Activated naive CD4-positive, alpha-beta T cell treated with anti-CD3 and anti-CD28 coated beads for 36 hours (primary cell): ENCODE results near the gene RNF115. TPM values are rescaled to one million over a fixed set of nuclear protein-coding genes. Genes with fewer than 3 reads are reported as not detected.
"Not testable (repeated sequence)": the region's sequence is repeated elsewhere in the genome, so short reads cannot be mapped to it uniquely, and the experiment has no call there.

Source experiments
- CTCF ChIA-PET: fragments of 350-600 bp; sonication (Branson Sonifier 250); formaldehyde crosslinking; loops from one replicate; lab custom pipeline; 2021; ENCODE audit warnings: antibody characterized with exemption; lab: Charles Lee
- DNase-seq: peaks from one replicate; pipeline ENCODE4 v3.0.0-alpha.2; 2020
- H3K27ac Mint-ChIP-seq: one replicate; pipeline ENCODE4 v1.8.0; 2021; ENCODE audit warnings: mild to moderate bottlenecking, mixed read lengths
- H3K27me3 Mint-ChIP-seq: one replicate; pipeline ENCODE4 v1.8.0; 2021; ENCODE audit warnings: low read depth, mixed read lengths
- H3K36me3 Mint-ChIP-seq: one replicate; pipeline ENCODE4 v1.8.0; 2021; ENCODE audit warnings: low read depth, mixed read lengths
- H3K4me1 Mint-ChIP-seq: one replicate; pipeline ENCODE4 v1.8.0; 2021; ENCODE audit warnings: low read depth, mixed read lengths
- H3K4me3 Mint-ChIP-seq: one replicate; pipeline ENCODE4 v1.8.0; 2021; ENCODE audit warnings: mild to moderate bottlenecking, moderate library complexity, mixed read lengths
- H3K9me3 Mint-ChIP-seq: one replicate; pipeline ENCODE4 v1.8.0; 2021; ENCODE audit warnings: mixed read lengths
- intact Hi-C: fragments of 100-400 bp; cut with micrococcal nuclease; formaldehyde crosslinking; loops from one replicate; pipeline ENCODE4 v1.15.1; 2023
- total RNA-seq, 2 experiments: library from RNA; stranded (reverse); gene quantifications; one replicate each; pipeline ENCODE4 v1.2.3, GENCODE V29; 2021

The RNF115 gene
- total RNA-seq, 2 experiments from 2014 or later = 7.5 to 8.0 TPM

GRCh38 chr1:145824499-145824842, 576 bp upstream of the RNF115 start:
- peak overlapping the region; percentile 95 for H3K4me3 Mint-ChIP-seq
- H3K9me3 Mint-ChIP-seq = peaks cover under 1% of the 10 kb centered on the region
- CTCF ChIA-PET = interaction anchor here (1.1 to 1.2 kb wide), 2 partner anchors 21 to 140 kb away, joined by 4 to 6 read pairs; partner anchors contain the start of genes ANKRD34A, NUDT17 and POLR3GL
- DNase-seq = no peak
- peaks cover 28% of the 10 kb centered on the region for H3K36me3 Mint-ChIP-seq
- no peaks in the 10 kb centered on the region for H3K27me3 Mint-ChIP-seq
- peak overlapping the region; percentile 95 for H3K27ac Mint-ChIP-seq
- intact Hi-C loops = no loop called here
- H3K4me1 Mint-ChIP-seq = peaks cover 49% of the 10 kb centered on the region

DNA sequence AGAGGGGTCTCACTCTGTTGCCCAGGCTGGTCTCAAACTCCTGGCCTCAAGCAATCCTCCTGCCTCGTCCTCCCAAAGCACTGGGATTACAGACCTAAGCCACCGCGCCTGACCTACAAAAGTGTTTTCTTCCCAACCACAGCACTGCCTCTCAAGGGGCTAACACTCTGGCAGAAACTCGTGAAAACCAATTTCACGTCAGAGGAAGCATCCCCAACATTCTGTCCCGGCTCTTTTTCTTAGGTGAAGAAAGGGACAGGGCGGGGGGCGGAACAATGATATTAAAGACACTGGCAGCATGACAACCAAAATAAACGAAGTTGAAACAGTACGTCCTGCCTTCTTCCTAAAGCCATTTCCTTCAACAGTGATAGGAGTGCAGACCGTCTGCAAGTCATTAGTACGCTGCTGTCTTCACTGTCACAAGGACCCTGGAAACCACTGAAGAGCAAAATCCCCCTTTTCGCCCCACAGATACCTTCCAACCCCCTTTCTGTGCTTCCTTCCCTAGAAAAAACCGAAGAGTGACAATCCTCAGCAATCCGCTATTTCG, 1.0 kb downstream of the RNF115 start:
- Mint-ChIP-seq H3K4me1 (peaks cover 36% of the 10 kb centered on the region), H3K36me3 (peaks cover 19% of the 10 kb centered on the region)
- DNase-seq, CTCF ChIA-PET, intact Hi-C loops, H3K27ac Mint-ChIP-seq, H3K9me3 Mint-ChIP-seq, H3K27me3 Mint-ChIP-seq, H3K4me3 Mint-ChIP-seq: not testable (repeated sequence)

- peaks cover 17% of the 10 kb centered on the region for H3K4me1 Mint-ChIP-seq
- not testable (repeated sequence) for H3K27ac Mint-ChIP-seq
These were observed 5.8 kb downstream of the RNF115 start for GRCh38 chr1:145818095-145818494.

DNA sequence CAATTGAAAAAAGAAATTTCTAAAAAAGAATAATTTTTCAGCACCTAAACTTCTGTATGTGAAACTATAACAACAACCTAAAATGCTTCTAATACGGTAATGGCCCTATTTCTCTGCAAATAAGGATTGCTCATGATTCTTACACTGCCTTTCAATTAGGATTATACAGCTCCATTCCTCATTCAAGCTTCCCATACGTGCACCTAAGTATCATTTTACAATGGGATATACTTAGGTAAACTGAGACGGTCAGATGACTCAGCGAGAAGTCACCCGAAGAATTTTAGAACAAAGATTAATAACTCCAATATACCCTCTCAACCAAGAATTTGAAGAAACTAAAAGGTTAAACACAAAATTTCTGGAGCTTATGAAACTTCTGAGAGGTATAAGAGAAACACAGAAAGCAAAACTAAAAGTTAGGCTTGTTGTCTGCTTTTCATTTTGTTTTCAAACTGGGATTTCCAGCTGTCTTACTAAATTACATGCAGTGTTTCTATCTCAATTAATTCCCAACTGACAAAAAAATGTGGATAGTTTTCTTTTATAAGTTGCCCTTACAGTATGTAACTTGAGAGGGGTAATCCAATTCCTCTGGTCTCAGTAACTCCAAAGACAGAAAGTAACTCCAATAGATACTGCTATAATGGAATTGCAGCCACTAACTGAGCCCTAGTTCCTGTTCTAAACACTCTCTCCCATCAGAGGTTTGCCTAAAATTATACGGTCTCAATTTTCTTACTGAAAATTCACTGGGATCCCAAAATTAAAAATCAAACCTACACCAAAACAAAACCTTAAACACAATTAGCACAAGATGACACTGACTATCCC, 10.7 kb downstream of the RNF115 start:
- H3K4me3 Mint-ChIP-seq, H3K9me3 Mint-ChIP-seq, DNase-seq, CTCF ChIA-PET, H3K27ac Mint-ChIP-seq, H3K27me3 Mint-ChIP-seq, H3K4me1 Mint-ChIP-seq, H3K36me3 Mint-ChIP-seq, intact Hi-C loops: not testable (repeated sequence)

More at GRCh38 chr1:145818095-145818494, 5.8 kb downstream of the RNF115 start:
- DNase-seq, H3K27me3 Mint-ChIP-seq, H3K36me3 Mint-ChIP-seq, H3K9me3 Mint-ChIP-seq, intact Hi-C loops, CTCF ChIA-PET, H3K4me3 Mint-ChIP-seq: not testable (repeated sequence)

GRCh38 chr1:145806844-145807243, 17.1 kb downstream of the RNF115 start:
- H3K4me3 Mint-ChIP-seq = no peak overlapping the region
- CTCF ChIA-PET = interaction anchor here (0.6 to 1.5 kb wide), 3 partner anchors 24 to 205 kb away, joined by 3 to 4 read pairs (median 4); no protein-coding TSS in a partner anchor
- peaks cover 29% of the 10 kb centered on the region for H3K4me1 Mint-ChIP-seq

DNA sequence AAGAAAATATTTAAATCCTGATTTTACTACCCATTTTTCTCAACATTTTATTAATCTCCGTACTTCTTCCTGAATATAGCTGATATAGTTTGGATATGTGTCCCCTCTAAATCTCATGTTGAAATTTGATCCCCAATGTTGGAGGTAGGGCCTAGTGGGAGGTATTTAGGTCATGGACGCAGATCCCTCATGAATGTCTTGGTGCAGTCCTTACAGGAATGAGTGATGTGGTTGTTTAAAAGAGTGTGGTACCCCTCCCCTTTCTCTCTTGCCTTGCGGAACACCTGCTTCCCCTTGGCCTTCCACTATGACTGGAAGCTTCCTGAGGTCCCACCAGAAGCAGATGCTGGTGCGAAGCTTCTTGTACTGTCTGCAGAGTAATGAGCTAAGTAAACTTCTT, 17.5 kb downstream of the RNF115 start:
- no peaks in the 10 kb centered on the region for H3K9me3 Mint-ChIP-seq
- DNase-seq = no peak
- H3K4me3 Mint-ChIP-seq = no peak overlapping the region
- CTCF ChIA-PET = interaction anchor here (0.6 to 1.5 kb wide), 4 partner anchors 21 to 206 kb away, joined by 3 to 4 read pairs (median 4); no protein-coding TSS in a partner anchor
- no peaks in the 10 kb centered on the region for H3K36me3 Mint-ChIP-seq
- intact Hi-C loops = no loop called here
- no peak overlapping the region for H3K27ac Mint-ChIP-seq
- H3K4me1 Mint-ChIP-seq = peaks cover 30% of the 10 kb centered on the region
- H3K27me3 Mint-ChIP-seq = no peaks in the 10 kb centered on the region

More at GRCh38 chr1:145806844-145807243, 17.1 kb downstream of the RNF115 start:
- no peaks in the 10 kb centered on the region for H3K27me3 Mint-ChIP-seq
- no peak overlapping the region for H3K27ac Mint-ChIP-seq
- intact Hi-C loops = no loop called here
- no peaks in the 10 kb centered on the region for H3K36me3 Mint-ChIP-seq
- DNase-seq = no peak
- H3K9me3 Mint-ChIP-seq = no peaks in the 10 kb centered on the region

DNA sequence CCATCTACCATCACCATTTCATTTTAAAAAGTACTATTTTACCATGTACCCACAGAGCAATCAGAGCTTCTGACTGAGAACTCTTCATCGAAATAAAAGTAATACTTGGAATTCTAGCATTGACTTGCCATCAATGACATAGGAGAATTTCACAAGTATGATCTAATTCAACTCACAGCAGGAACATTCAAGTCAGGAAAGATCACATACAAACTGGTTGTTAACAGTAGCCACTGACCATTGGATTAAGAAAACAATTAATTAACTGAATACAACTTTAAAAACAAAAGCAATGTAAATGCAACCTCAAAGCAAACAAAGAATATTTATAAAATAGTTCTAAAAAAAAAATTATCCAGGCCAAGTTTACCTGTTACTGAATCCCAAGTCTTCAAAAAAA, 18.8 kb downstream of the RNF115 start:
- Mint-ChIP-seq H3K9me3 (no peaks in the 10 kb centered on the region), H3K36me3 (no peaks in the 10 kb centered on the region), H3K4me3 (no peak overlapping the region), H3K4me1 (peaks cover 30% of the 10 kb centered on the region), H3K27me3 (no peaks in the 10 kb centered on the region), H3K27ac (no peak overlapping the region)
- CTCF ChIA-PET = interaction anchor here (1.1 kb wide), 1 partner anchor 19 kb away, joined by 3 read pairs; no protein-coding TSS in a partner anchor
- intact Hi-C loops = no loop called here
- DNase-seq = no peak

- Mint-ChIP-seq H3K9me3 (no peaks in the 10 kb centered on the region), H3K4me3 (no peak overlapping the region), H3K4me1 (peaks cover 33% of the 10 kb centered on the region), H3K27ac (no peak overlapping the region), H3K36me3 (peaks cover 1% of the 10 kb centered on the region), H3K27me3 (no peaks in the 10 kb centered on the region)
- DNase-seq = no peak
- intact Hi-C loops = loop anchor here (5.0 kb wide), 1 partner anchor 57 kb away; no protein-coding TSS in a partner anchor
- CTCF ChIA-PET = interaction anchor here (0.9 kb wide), 1 partner anchor 89 kb away, joined by 3 read pairs; no protein-coding TSS in a partner anchor
These were observed 19.5 kb downstream of the RNF115 start for GRCh38 chr1:145804235-145805045.

GRCh38 chr1:145799806-145800205, 24.1 kb downstream of the RNF115 start:
- H3K9me3 Mint-ChIP-seq = peaks cover 19% of the 10 kb centered on the region
- intact Hi-C loops = loop anchor here (5.0 kb wide), 1 partner anchor 53 kb away; no protein-coding TSS in a partner anchor
- peaks cover 34% of the 10 kb centered on the region for H3K4me1 Mint-ChIP-seq
- H3K27me3 Mint-ChIP-seq = no peaks in the 10 kb centered on the region
- H3K27ac Mint-ChIP-seq = no peak overlapping the region
- CTCF ChIA-PET = no interaction called here
- DNase-seq = no peak
- H3K4me3 Mint-ChIP-seq = no peak overlapping the region
- peaks cover 32% of the 10 kb centered on the region for H3K36me3 Mint-ChIP-seq

- no peak overlapping the region for H3K27ac Mint-ChIP-seq
- H3K27me3 Mint-ChIP-seq = no peaks in the 10 kb centered on the region
- H3K36me3 Mint-ChIP-seq = peaks cover 42% of the 10 kb centered on the region
- intact Hi-C loops = no loop called here
- no peak overlapping the region for H3K4me3 Mint-ChIP-seq
- peaks cover 22% of the 10 kb centered on the region for H3K4me1 Mint-ChIP-seq
- DNase-seq = no peak
- peaks cover 19% of the 10 kb centered on the region for H3K9me3 Mint-ChIP-seq
- CTCF ChIA-PET = no interaction called here
These were observed 27.1 kb downstream of the RNF115 start for GRCh38 chr1:145796753-145797152.

DNA sequence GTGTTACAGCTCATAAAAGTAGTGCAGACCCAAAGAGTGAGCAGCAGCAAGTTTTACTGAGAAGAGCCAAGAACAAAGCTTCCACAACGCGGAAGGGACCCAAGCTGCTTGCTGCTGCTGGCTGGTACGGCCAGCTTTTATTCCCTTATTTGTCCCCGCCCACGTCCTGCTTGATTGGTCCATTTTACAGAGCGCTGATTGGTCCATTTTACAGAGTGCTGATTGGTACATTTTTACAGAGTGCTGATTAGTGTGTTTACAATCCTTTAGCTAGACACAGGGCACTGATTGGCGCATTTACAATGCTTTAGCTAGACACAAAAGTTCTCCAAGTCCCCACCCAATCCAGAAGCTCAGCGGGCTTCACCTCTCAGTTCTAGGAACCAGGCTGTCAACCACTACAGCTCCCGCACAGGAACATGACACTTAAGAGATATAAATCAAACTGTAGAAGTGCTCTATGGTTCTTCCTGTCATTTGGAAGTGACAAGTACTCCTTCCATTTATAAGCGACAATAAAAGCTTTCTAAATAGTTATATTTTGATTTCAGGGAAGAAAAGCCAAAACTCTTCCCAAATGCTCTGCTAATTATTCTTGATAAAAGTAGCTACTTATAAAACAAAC, 28.5 kb downstream of the RNF115 start:
- no peak for DNase-seq
- no peak overlapping the region for H3K27ac Mint-ChIP-seq
- CTCF ChIA-PET = interaction anchor here (2.0 kb wide), 1 partner anchor 31 kb away, joined by 5 read pairs; no protein-coding TSS in a partner anchor
- H3K36me3 Mint-ChIP-seq = peaks cover 42% of the 10 kb centered on the region
- no peaks in the 10 kb centered on the region for H3K27me3 Mint-ChIP-seq
- peaks cover 19% of the 10 kb centered on the region for H3K9me3 Mint-ChIP-seq
- no peak overlapping the region for H3K4me3 Mint-ChIP-seq
- H3K4me1 Mint-ChIP-seq = peaks cover 20% of the 10 kb centered on the region
- intact Hi-C loops = no loop called here
